Neural crest cell (in vitro differentiated cells): Measurements from ENCODE around the gene MVB12A. TPM values are rescaled to one million over a fixed set of nuclear protein-coding genes. Genes with fewer than 3 reads are reported as not detected.

Source experiments
- DNase-seq: peaks from one replicate; pipeline ENCODE4 v3.0.0; 2021; ENCODE audit warnings: low read depth, mixed read lengths, low spot score
- H3K27ac Mint-ChIP-seq: one replicate; pipeline ENCODE4 v1.8.0; 2021; ENCODE audit warnings: mild to moderate bottlenecking, mixed read lengths; ENCODE audit not compliant: unreplicated experiment
- H3K27me3 Mint-ChIP-seq: 2 replicates; pipeline ENCODE4 v1.8.0; 2021; ENCODE audit warnings: low read depth, mild to moderate bottlenecking, mixed read lengths
- H3K36me3 Mint-ChIP-seq: 2 replicates; pipeline ENCODE4 v1.8.0; 2021; ENCODE audit warnings: low read depth, mild to moderate bottlenecking, mixed read lengths
- H3K4me1 Mint-ChIP-seq: 2 replicates; pipeline ENCODE4 v1.8.0; 2021; ENCODE audit warnings: mixed read lengths
- H3K4me3 Mint-ChIP-seq: one replicate; pipeline ENCODE4 v1.8.0; 2021; ENCODE audit warnings: mild to moderate bottlenecking, mixed read lengths
- H3K9me3 Mint-ChIP-seq: 2 replicates; pipeline ENCODE4 v1.8.0; 2021; ENCODE audit warnings: mixed read lengths
- CTCF ChIP-seq: fragments of 200-600 bp; sonication (generic); conservative IDR thresholded peaks from 2 replicates; pipeline ENCODE4 v1.5.0; 2021; ENCODE audit warnings: antibody characterized with exemption, mild to moderate bottlenecking
- total RNA-seq: library from RNA; stranded (reverse); gene quantifications from 2 replicates; pipeline ENCODE4 v1.2.1, GENCODE V29; 2021

The MVB12A gene
- total RNA-seq, 1 donor from 2014 or later, result 48.1 TPM

- peaks cover 36% of the 10 kb centered on the region for H3K27me3 Mint-ChIP-seq
- no peak overlapping the region for H3K27ac Mint-ChIP-seq
- no peak for TF ChIP-seq CTCF
- peaks cover 28% of the 10 kb centered on the region for H3K4me1 Mint-ChIP-seq
- no peaks in the 10 kb centered on the region for H3K9me3 Mint-ChIP-seq
- no peak overlapping the region for H3K4me3 Mint-ChIP-seq
- H3K36me3 Mint-ChIP-seq, result no peaks in the 10 kb centered on the region
- no peak for DNase-seq
Observed at GRCh38 chr19:17415121-17415520, 4.7 kb upstream of the MVB12A start.

GRCh38 chr19:17418710-17419109, 1.1 kb upstream of the MVB12A start:
- no peaks in the 10 kb centered on the region for H3K9me3 Mint-ChIP-seq
- DNase-seq, result no peak
- H3K4me3 Mint-ChIP-seq, result peak overlapping the region; percentile 89
- no peak for TF ChIP-seq CTCF
- no peaks in the 10 kb centered on the region for H3K36me3 Mint-ChIP-seq
- peaks cover 24% of the 10 kb centered on the region for H3K4me1 Mint-ChIP-seq
- H3K27me3 Mint-ChIP-seq, result peaks cover 28% of the 10 kb centered on the region
- no peak overlapping the region for H3K27ac Mint-ChIP-seq

- Mint-ChIP-seq H3K27me3 (peaks cover 25% of the 10 kb centered on the region), H3K36me3 (no peaks in the 10 kb centered on the region), H3K27ac (peak overlapping the region; percentile 96), H3K4me1 (peaks cover 24% of the 10 kb centered on the region), H3K9me3 (no peaks in the 10 kb centered on the region), H3K4me3 (peak overlapping the region; percentile 89)
- no peak for DNase-seq
- no peak for TF ChIP-seq CTCF
Observed at GRCh38 chr19:17419154-17419620, 660 bp upstream of the MVB12A start.

GRCh38 chr19:17420475-17420924, 653 bp downstream of the MVB12A start:
- peak; percentile 22 for DNase-seq
- Mint-ChIP-seq H3K9me3 (no peaks in the 10 kb centered on the region), H3K4me1 (peaks cover 18% of the 10 kb centered on the region), H3K27ac (peak overlapping the region; percentile 86), H3K36me3 (no peaks in the 10 kb centered on the region), H3K4me3 (peak overlapping the region; percentile 89), H3K27me3 (peaks cover 18% of the 10 kb centered on the region)
- peak; percentile 20 for TF ChIP-seq CTCF

GRCh38 chr19:17421942-17422341, 2.1 kb downstream of the MVB12A start:
- Mint-ChIP-seq H3K4me1 (peaks cover 16% of the 10 kb centered on the region), H3K4me3 (peak overlapping the region; percentile 81), H3K9me3 (no peaks in the 10 kb centered on the region), H3K27ac (no peak overlapping the region), H3K27me3 (peaks cover 9% of the 10 kb centered on the region), H3K36me3 (no peaks in the 10 kb centered on the region)
- DNase-seq, result no peak
- no peak for TF ChIP-seq CTCF
